Stimulated activated naive CD4-positive, alpha-beta T cell treated with Interleukin-2 at 50 U/mL for 16 hours (primary cell): Measurements from ENCODE around the gene SOCS4.

Experiments
- DNase-seq: peaks from one replicate; lab custom pipeline; 2025; lab: John Stamatoyannopoulos, UW

SOCS4 gene

DNA sequence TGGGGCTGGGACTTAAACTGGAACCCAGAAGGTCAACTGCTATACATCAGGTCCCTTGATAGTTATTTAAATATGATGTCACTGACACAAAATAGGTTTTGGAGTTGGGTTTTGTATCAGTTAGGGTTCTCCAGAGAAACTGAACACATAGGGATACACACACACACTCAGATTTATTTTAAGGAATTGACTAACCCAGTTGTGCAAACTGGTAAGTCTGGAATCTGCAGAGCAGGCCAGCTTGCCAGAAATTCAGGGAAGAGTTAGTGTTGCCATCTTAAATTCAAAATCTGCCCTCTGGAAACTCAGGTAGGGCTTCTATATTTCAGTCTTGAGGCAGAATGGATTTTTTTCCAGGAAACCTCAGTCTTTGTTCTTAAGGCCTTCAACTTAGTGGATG is 61.3 kb downstream of the SOCS4 start:
- DNase-seq, result no peak

DNA sequence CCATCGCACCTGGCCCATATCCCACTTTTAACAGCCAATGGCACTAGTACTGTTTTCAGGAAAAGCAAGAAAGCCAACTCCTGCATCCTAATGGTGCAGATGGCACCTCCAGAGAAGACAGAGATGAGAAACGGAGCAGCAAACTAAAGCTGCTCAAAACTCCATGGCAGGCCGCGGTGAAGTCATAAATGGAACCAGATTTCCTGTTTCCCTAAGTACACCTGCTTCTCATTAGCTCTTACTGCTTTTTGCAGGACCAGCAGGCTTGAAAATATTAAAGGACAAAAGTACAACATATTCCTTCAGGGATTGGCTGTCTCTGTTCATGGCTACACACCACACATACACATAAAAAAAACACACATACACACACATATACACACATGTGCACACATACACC is 65.3 kb downstream of the SOCS4 start:
- no peak for DNase-seq

DNA sequence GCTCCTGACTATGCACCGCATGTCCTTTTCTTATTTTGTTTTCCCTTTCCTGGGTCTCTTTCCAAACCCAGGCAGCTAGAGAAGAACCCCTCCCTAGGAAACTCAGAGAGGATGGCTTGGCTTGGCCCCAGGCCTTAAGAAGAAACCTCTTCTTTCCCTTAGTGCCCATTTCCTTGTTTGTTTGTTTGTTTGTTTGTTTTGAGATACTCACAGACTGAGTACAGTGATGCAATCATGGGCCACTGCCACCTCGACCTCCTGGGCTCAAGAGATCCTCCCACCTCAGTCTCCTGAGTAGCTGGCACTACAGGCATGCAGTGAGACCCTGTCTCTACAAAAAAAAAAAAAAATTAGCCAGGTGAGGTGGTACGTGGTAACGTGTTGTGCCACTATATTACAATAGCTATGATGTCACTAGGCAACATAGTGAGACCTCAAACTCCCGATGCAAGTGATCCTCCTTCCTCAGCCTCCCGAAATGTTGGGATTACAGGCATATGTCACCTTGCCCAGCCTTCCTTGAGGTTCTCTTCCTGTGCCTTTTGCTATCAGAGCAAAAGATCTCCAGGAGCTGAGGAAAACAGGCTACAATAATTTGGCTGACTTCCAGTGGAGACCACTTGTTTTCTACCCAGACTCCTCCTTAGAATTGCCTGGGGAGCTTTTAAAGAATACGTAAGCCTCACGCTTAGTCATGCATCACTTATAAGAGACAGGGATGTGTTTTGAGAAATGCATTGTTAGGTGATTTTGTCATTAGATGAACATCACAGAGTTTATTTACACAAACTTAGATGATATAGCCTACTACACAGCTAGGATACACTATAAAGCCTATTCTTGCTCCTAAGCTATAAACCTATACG is 67.5 kb downstream of the SOCS4 start:
- no peak for DNase-seq

DNA sequence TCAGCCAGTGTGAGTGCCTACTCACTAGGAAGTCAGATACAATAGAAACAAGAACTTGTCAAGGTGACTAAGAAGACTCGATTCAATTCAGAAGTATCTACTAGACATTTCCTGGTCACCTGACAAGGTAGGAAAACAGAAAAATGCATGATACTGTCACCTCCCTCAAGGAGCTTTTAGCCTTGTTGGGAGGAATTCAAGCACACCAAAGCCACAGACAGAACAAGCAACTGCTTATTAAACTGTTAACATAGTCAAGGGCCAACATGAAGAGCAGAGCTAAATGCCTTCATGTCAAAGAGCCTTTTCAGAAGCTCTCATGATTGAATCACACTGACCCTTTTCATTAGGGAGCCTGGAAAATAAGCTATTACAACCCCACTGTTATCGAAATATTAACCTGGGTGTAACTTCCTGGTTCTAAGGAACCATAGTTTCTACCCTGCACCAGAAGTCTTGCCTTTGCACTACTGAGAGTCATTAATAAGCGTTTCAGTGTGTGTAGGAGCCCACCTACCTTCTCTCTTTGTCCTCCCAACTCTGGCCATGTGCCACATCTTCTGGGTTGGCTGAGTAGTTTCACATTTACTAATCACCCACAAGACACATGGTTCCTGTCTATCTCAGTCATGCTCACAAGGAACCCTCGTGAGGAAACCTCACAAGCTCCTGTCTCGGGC is 71.0 kb downstream of the SOCS4 start:
- peak; percentile 59 for DNase-seq

DNA sequence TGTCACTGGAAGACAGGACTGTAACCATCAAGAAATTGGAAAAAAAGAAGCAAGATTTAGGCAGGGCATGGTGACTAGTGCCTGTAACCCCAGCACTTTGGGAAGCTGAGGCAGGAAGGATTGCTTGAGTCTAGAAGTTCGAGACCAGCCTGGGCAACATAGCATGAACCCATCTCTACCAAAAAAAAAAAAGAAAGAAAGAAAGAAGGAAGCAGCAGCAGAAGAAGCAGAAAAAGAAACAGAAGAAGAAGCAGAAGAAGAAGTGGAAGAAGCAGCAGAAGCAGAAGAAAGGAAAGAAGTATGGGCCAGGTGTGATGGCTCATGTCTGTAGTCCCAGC is 71.5 kb downstream of the SOCS4 start:
- DNase-seq, result no peak
